Stimulated activated naive CD8-positive, alpha-beta T cell treated with anti-CD3 and anti-CD28 coated beads, Interleukin-15, Interleukin-2, amounts not matched to agents 100 ng/mL and 50 ng/mL, for 24 hours (primary cell): ENCODE results near the gene SNRNP70.

ENCODE experiments used
- H3K27ac Mint-ChIP-seq: one replicate; pipeline ENCODE4 v1.8.0; 2021; ENCODE audit warnings: mild to moderate bottlenecking, mixed read lengths
- H3K27me3 Mint-ChIP-seq: one replicate; pipeline ENCODE4 v1.8.0; 2021; ENCODE audit warnings: mixed read lengths
- H3K36me3 Mint-ChIP-seq: one replicate; pipeline ENCODE4 v1.8.0; 2021; ENCODE audit warnings: low read depth, mixed read lengths
- H3K4me1 Mint-ChIP-seq: one replicate; pipeline ENCODE4 v1.8.0; 2021; ENCODE audit warnings: low read depth, mixed read lengths
- H3K4me3 Mint-ChIP-seq: one replicate; pipeline ENCODE4 v1.8.0; 2021; ENCODE audit warnings: mild to moderate bottlenecking, mixed read lengths
- H3K9me3 Mint-ChIP-seq: one replicate; pipeline ENCODE4 v1.8.0; 2021; ENCODE audit warnings: mixed read lengths

SNRNP70 gene

GRCh38 chr19:49151267-49152118 is 66.2 kb downstream of the SNRNP70 start:
- Mint-ChIP-seq H3K27me3 (peaks cover 69% of the 10 kb centered on the region), H3K27ac (no peak overlapping the region), H3K36me3 (no peaks in the 10 kb centered on the region), H3K4me3 (no peak overlapping the region), H3K9me3 (no peaks in the 10 kb centered on the region), H3K4me1 (peaks cover 22% of the 10 kb centered on the region)

- Mint-ChIP-seq H3K9me3 (no peaks in the 10 kb centered on the region), H3K4me1 (peaks cover 22% of the 10 kb centered on the region), H3K27ac (no peak overlapping the region), H3K36me3 (no peaks in the 10 kb centered on the region), H3K27me3 (peaks cover 70% of the 10 kb centered on the region), H3K4me3 (no peak overlapping the region)
Measured at GRCh38 chr19:49152119-49152550, 66.9 kb downstream of the SNRNP70 start.

GRCh38 chr19:49153167-49153809 is 68.0 kb downstream of the SNRNP70 start:
- H3K27me3 Mint-ChIP-seq, result peaks cover 66% of the 10 kb centered on the region
- H3K4me3 Mint-ChIP-seq, result no peak overlapping the region
- H3K36me3 Mint-ChIP-seq, result no peaks in the 10 kb centered on the region
- H3K27ac Mint-ChIP-seq, result no peak overlapping the region
- peaks cover 25% of the 10 kb centered on the region for H3K4me1 Mint-ChIP-seq
- H3K9me3 Mint-ChIP-seq, result no peaks in the 10 kb centered on the region

DNA sequence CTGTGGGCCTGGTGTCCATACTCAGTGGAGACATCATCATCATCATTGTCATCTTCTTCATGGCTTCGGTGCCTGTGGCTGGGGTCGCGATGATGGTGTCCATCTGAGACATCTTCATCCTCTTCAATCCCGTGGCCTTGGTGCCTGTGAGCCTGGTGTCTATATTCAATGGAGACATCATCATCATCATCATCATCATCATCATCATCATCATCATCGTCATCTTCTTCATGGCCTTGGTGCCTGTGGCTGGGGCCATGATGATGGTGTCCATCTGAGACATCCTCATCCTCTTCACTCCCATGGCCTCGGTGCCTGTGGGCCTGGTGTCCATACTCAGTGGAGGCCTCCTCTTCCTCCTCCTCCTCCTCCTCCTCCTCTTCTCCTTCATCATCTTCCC is 69.0 kb downstream of the SNRNP70 start:
- Mint-ChIP-seq H3K4me1 (peaks cover 23% of the 10 kb centered on the region), H3K9me3 (no peaks in the 10 kb centered on the region), H3K27ac (no peak overlapping the region), H3K36me3 (no peaks in the 10 kb centered on the region), H3K27me3 (peaks cover 63% of the 10 kb centered on the region), H3K4me3 (no peak overlapping the region)

- Mint-ChIP-seq H3K9me3 (no peaks in the 10 kb centered on the region), H3K4me1 (peaks cover 13% of the 10 kb centered on the region), H3K4me3 (no peak within 1 kb of the TSS), H3K36me3 (no peaks in the 10 kb centered on the region), H3K27ac (no peak within 1 kb of the TSS), H3K27me3 (peaks cover 63% of the 10 kb centered on the region)
Measured at GRCh38 chr19:49155005-49155819, 70.0 kb downstream of the SNRNP70 start, which contains the start of gene HRC. HRC (minus strand) TSS chr19:49155396; CDS start chr19:49155237, 159 bp downstream.

- no peaks in the 10 kb centered on the region for H3K9me3 Mint-ChIP-seq
- H3K27ac Mint-ChIP-seq, result no peak overlapping the region
- peaks cover 67% of the 10 kb centered on the region for H3K27me3 Mint-ChIP-seq
- H3K36me3 Mint-ChIP-seq, result no peaks in the 10 kb centered on the region
- no peak overlapping the region for H3K4me3 Mint-ChIP-seq
- H3K4me1 Mint-ChIP-seq, result peaks cover 12% of the 10 kb centered on the region
Measured at GRCh38 chr19:49155820-49156346, 70.6 kb downstream of the SNRNP70 start.

GRCh38 chr19:49157445-49158224 is 72.4 kb downstream of the SNRNP70 start, which contains the start of gene TRPM4:
TRPM4 (plus strand) TSS chr19:49157792; CDS start chr19:49157867, 75 bp downstream.
- H3K9me3 Mint-ChIP-seq, result no peaks in the 10 kb centered on the region
- peak within 1 kb of the TSS; percentile 4 for H3K4me3 Mint-ChIP-seq
- H3K36me3 Mint-ChIP-seq, result no peaks in the 10 kb centered on the region
- peaks cover 5% of the 10 kb centered on the region for H3K4me1 Mint-ChIP-seq
- no peak within 1 kb of the TSS for H3K27ac Mint-ChIP-seq
- peaks cover 60% of the 10 kb centered on the region for H3K27me3 Mint-ChIP-seq
